GM12892 (cell line): ENCODE results near the gene PIP5KL1.

Experiments used
- DNase-seq: peaks from one replicate; pipeline ENCODE4 v3.0.0; 2011; ENCODE audit not compliant: insufficient read length
- FAIRE-seq: peaks from 2 replicates; lab custom pipeline; 2011; peaks lifted over from hg19 to GRCh38; lab: Jason Lieb, UNC
- POLR2A ChIP-seq: IDR thresholded peaks from 2 replicates; pipeline ENCODE4 v1.6.1; 2011; ENCODE audit warnings: low read depth, low read length, control low read depth
- POLR2AphosphoS5 ChIP-seq: IDR thresholded peaks from 2 replicates; pipeline ENCODE4 v1.6.1; 2011; ENCODE audit warnings: low read depth, low read length, control low read depth
- TAF1 ChIP-seq: IDR thresholded peaks from 2 replicates; pipeline ENCODE4 v1.6.1; 2011; ENCODE audit warnings: low read depth, mild to moderate bottlenecking, control low read depth, low read length, borderline replicate concordance

PIP5KL1 gene

GRCh38 chr9:127943011-127943662 is 12.6 kb upstream of the PIP5KL1 start:
- no peak for FAIRE-seq

GRCh38 chr9:127942216-127943010 is 11.8 kb upstream of the PIP5KL1 start:
- no peak for TF ChIP-seq TAF1
- no peak for TF ChIP-seq POLR2A
- 0 out of 2 replicates have a peak, but pooled peaks have one; percentile 4 for TF ChIP-seq POLR2AphosphoS5
- DNase-seq (peak; percentile 70), FAIRE-seq (peak; percentile 44)

More at GRCh38 chr9:127943011-127943662, 12.6 kb upstream of the PIP5KL1 start:
- no peak for DNase-seq
- no peak for TF ChIP-seq POLR2A
- no peak for TF ChIP-seq POLR2AphosphoS5
- TF ChIP-seq TAF1 = no peak

GRCh38 chr9:127941961-127942215 is 11.3 kb upstream of the PIP5KL1 start:
- DNase-seq (no peak), FAIRE-seq (no peak)
- TF ChIP-seq POLR2AphosphoS5 (no peak), TAF1 (no peak), POLR2A (no peak)

GRCh38 chr9:127941062-127941960 is 10.7 kb upstream of the PIP5KL1 start:
- TF ChIP-seq POLR2AphosphoS5 (no peak), TAF1 (no peak), POLR2A (no peak)
- no peak for DNase-seq
- FAIRE-seq = no peak

- TF ChIP-seq POLR2AphosphoS5 (no peak), POLR2A (no peak), TAF1 (no peak)
- DNase-seq (no peak), FAIRE-seq (no peak)
Measured at GRCh38 chr9:127940593-127940992, 10.0 kb upstream of the PIP5KL1 start.

GRCh38 chr9:127938298-127938690 is 7.7 kb upstream of the PIP5KL1 start:
- no peak; the same call in 1 of the 2 replicates for TF ChIP-seq POLR2AphosphoS5
- no peak for TF ChIP-seq TAF1
- TF ChIP-seq POLR2A = no peak
- DNase-seq = no peak
- no peak for FAIRE-seq

GRCh38 chr9:127937388-127938297 is 7.1 kb upstream of the PIP5KL1 start, which contains the start of gene DPM2:
DPM2 (minus strand) TSS chr9:127937854; CDS start chr9:127937820, 34 bp downstream.
- peak; percentile 73 for TF ChIP-seq POLR2A
- TF ChIP-seq POLR2AphosphoS5 = peak; percentile 70
- no peak for TF ChIP-seq TAF1
- DNase-seq = peak; percentile 98
- FAIRE-seq = peak; percentile 95

GRCh38 chr9:127937056-127937387 is 6.4 kb upstream of the PIP5KL1 start:
- TF ChIP-seq POLR2A (no peak), POLR2AphosphoS5 (no peak), TAF1 (no peak)
- no peak for FAIRE-seq
- no peak for DNase-seq

- DNase-seq (no peak), FAIRE-seq (no peak)
- TF ChIP-seq POLR2A = no peak
- no peak for TF ChIP-seq TAF1
- TF ChIP-seq POLR2AphosphoS5 = no peak
Measured at GRCh38 chr9:127936347-127936852, 5.8 kb upstream of the PIP5KL1 start.

GRCh38 chr9:127935765-127936221 is 5.2 kb upstream of the PIP5KL1 start:
- FAIRE-seq = no peak
- no peak for DNase-seq
- no peak for TF ChIP-seq POLR2A
- TF ChIP-seq POLR2AphosphoS5 = no peak
- no peak for TF ChIP-seq TAF1
